HepG2 (cell line): ENCODE data around the gene PSMC3IP. TPM values are rescaled to one million over a fixed set of nuclear protein-coding genes. Genes with fewer than 3 reads are reported as not detected.

Experiments used
- BHLHE40 ChIP-seq: IDR thresholded peaks from 2 replicates; pipeline ENCODE4 v1.6.1; 2011; ENCODE audit warnings: low read length, improper control_type of control experiment
- GLMP ChIP-seq: sonication (generic); formaldehyde crosslinking; IDR thresholded peaks from 2 replicates; pipeline ENCODE4 v1.9.0; 2021; ENCODE audit warnings: missing genetic modification reagents, mild to moderate bottlenecking, borderline replicate concordance
- HNRNPUL1 ChIP-seq: fragments of 200-400 bp; formaldehyde crosslinking; IDR thresholded peaks from 2 replicates; pipeline ENCODE4 v1.6.1; 2017; ENCODE audit warnings: low read depth, mild to moderate bottlenecking, low read length, moderate library complexity
- JUND ChIP-seq: sonication (generic); formaldehyde crosslinking; IDR thresholded peaks from 2 replicates; pipeline ENCODE4 v1.8.0; 2022; ENCODE audit warnings: mild to moderate bottlenecking, missing genetic modification reagents
- RAD21 ChIP-seq: fragments of 450-650 bp; formaldehyde crosslinking; IDR thresholded peaks from 2 replicates; pipeline ENCODE4 v1.5.0; 2020; ENCODE audit warnings: mild to moderate bottlenecking
- RCOR2 ChIP-seq: IDR thresholded peaks from 2 replicates; pipeline ENCODE4 v1.6.1; 2016; ENCODE audit warnings: missing biosample characterization, missing genetic modification reagents
- SMYD3 ChIP-seq: sonication (generic); formaldehyde crosslinking; IDR thresholded peaks from 2 replicates; pipeline ENCODE4 v1.8.1; 2023; ENCODE audit warnings: mild to moderate bottlenecking, missing genetic modification reagents
- TSC22D2 ChIP-seq: sonication (generic); formaldehyde crosslinking; IDR thresholded peaks from 2 replicates; pipeline ENCODE4 v1.5.1; 2020; ENCODE audit warnings: missing genetic modification reagents, mild to moderate bottlenecking, borderline replicate concordance
- ZBTB20 ChIP-seq: sonication (generic); formaldehyde crosslinking; IDR thresholded peaks from 2 replicates; pipeline ENCODE4 v1.8.1; 2023; ENCODE audit warnings: missing genetic modification reagents, low read depth, mild to moderate bottlenecking, borderline replicate concordance
- ZHX1 ChIP-seq: sonication (generic); formaldehyde crosslinking; IDR thresholded peaks from 2 replicates; pipeline ENCODE4 v1.8.1; 2022; ENCODE audit warnings: low read depth, mild to moderate bottlenecking, missing genetic modification reagents
- ZMAT3 ChIP-seq: sonication (generic); formaldehyde crosslinking; conservative IDR thresholded peaks from 2 replicates; pipeline ENCODE4 v1.7.0; 2021; ENCODE audit warnings: missing genetic modification reagents
- ZNF263 ChIP-seq: sonication (generic); formaldehyde crosslinking; IDR thresholded peaks from 2 replicates; pipeline ENCODE4 v1.4.0; 2020; ENCODE audit warnings: missing genetic modification reagents
- ZNF280D ChIP-seq: sonication (generic); formaldehyde crosslinking; IDR thresholded peaks from 2 replicates; pipeline ENCODE4 v1.5.1; 2020; ENCODE audit warnings: mild to moderate bottlenecking, missing genetic modification reagents
- ZNF746 ChIP-seq: sonication (generic); formaldehyde crosslinking; IDR thresholded peaks from 2 replicates; pipeline ENCODE4 v1.8.0; 2022; ENCODE audit warnings: mild to moderate bottlenecking, missing genetic modification reagents
- polyA plus RNA-seq, 8 experiments: library from polyadenylated mRNA; depleted of rRNA in 3 of 8; stranded (reverse) in 7 of 8; unstranded in 1 of 8; fragments of >200 nt; fragmentation: Illumina TruSeq in 4 of 8; extraction: Trizol in 4 of 8; gene quantifications; 2 replicates each; pipeline versions ENCODE4 v1.2.1 to v1.2.3, GENCODE V29; 2011 to 2016; ENCODE audit warnings: low read depth in 4 of 8, missing spikeins in 1 of 8, mixed read lengths in 1 of 8; ENCODE audit not compliant: insufficient read depth in 1 of 8
- total RNA-seq, 5 experiments: library from RNA; depleted of rRNA; stranded (reverse); fragments of >200 nt; fragmentation: Illumina TruSeq; extraction: Trizol; gene quantifications; 2 replicates each; pipeline ENCODE4 v1.2.3, GENCODE V29; 2016; ENCODE audit warnings: low read depth in 1 of 5
- TF ChIP-seq, protein P1 (sequence below): sonication (generic); formaldehyde crosslinking; IDR thresholded peaks from 2 replicates; pipeline ENCODE4 v1.9.0; 2021; ENCODE audit warnings: missing genetic modification reagents, borderline replicate concordance
- TF ChIP-seq, protein P2 (sequence below): sonication (generic); formaldehyde crosslinking; IDR thresholded peaks from 2 replicates; pipeline ENCODE4 v1.8.0; 2022; ENCODE audit warnings: mild to moderate bottlenecking, missing genetic modification reagents, moderate library complexity

PSMC3IP gene
- total and polyA plus RNA-seq, 2 of the 13 experiments (the other 11 are each of a cell fraction or from before 2014, with no cell fraction given) = 6.5 to 22.4 TPM

- no peak; the same call in 1 of the 2 replicates for TF ChIP-seq ZMAT3 (CRISPR knock-in tag)
- TF ChIP-seq JUND (CRISPR knock-in tag) = no peak; the same call in 1 of the 2 replicates
- TF ChIP-seq GLMP (CRISPR knock-in tag) = no peak
- TF ChIP-seq SMYD3 (CRISPR knock-in tag) = no peak
- no peak for TF ChIP-seq ZNF263 (CRISPR knock-in tag)
- 0 out of 2 replicates have a peak, but pooled peaks have one; percentile 9 for TF ChIP-seq ZNF280D (CRISPR knock-in tag)
- no peak for TF ChIP-seq ZNF746 (CRISPR knock-in tag)
- no peak for TF ChIP-seq RCOR2 (CRISPR knock-in tag)
- TF ChIP-seq RAD21 (CRISPR knock-in tag) = 0 out of 2 replicates have a peak, but pooled peaks have one; percentile 9
- TF ChIP-seq ZHX1 (CRISPR knock-in tag) = no peak
- TF ChIP-seq, protein P1, sequence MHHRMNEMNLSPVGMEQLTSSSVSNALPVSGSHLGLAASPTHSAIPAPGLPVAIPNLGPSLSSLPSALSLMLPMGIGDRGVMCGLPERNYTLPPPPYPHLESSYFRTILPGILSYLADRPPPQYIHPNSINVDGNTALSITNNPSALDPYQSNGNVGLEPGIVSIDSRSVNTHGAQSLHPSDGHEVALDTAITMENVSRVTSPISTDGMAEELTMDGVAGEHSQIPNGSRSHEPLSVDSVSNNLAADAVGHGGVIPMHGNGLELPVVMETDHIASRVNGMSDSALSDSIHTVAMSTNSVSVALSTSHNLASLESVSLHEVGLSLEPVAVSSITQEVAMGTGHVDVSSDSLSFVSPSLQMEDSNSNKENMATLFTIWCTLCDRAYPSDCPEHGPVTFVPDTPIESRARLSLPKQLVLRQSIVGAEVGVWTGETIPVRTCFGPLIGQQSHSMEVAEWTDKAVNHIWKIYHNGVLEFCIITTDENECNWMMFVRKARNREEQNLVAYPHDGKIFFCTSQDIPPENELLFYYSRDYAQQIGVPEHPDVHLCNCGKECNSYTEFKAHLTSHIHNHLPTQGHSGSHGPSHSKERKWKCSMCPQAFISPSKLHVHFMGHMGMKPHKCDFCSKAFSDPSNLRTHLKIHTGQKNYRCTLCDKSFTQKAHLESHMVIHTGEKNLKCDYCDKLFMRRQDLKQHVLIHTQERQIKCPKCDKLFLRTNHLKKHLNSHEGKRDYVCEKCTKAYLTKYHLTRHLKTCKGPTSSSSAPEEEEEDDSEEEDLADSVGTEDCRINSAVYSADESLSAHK (CRISPR knock-in tag) = no peak
- no peak for TF ChIP-seq HNRNPUL1
- 0 out of 2 replicates have a peak, but pooled peaks have one; percentile 6 for TF ChIP-seq TSC22D2 (CRISPR knock-in tag)
- no peak for TF ChIP-seq ZBTB20 (CRISPR knock-in tag)
- no peak for TF ChIP-seq BHLHE40
- TF ChIP-seq, protein P2, sequence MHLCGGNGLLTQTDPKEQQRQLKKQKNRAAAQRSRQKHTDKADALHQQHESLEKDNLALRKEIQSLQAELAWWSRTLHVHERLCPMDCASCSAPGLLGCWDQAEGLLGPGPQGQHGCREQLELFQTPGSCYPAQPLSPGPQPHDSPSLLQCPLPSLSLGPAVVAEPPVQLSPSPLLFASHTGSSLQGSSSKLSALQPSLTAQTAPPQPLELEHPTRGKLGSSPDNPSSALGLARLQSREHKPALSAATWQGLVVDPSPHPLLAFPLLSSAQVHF = 0 out of 2 replicates have a peak, but pooled peaks have one; percentile 0
Measured at GRCh38 chr17:42535155-42536047, 42.1 kb downstream of the PSMC3IP start (continued).
